Neural cell (in vitro differentiated cells): ENCODE results near the gene ACR. TPM values are rescaled to one million over a fixed set of nuclear protein-coding genes. Genes with fewer than 3 reads are reported as not detected.

Source experiments
- H2AFZ ChIP-seq: fragments of 200-600, 300-800 bp; sonication (generic), shearing (Covaris generic); 2 replicates; pipeline ENCODE4 v1.6.0; 2014; ENCODE audit warnings: low read depth, mild to moderate bottlenecking, antibody characterized with exemption, low read length, moderate library complexity
- H3F3A ChIP-seq: fragments of 200-600 bp; shearing (Covaris generic); 2 replicates; pipeline ENCODE4 v1.6.1; 2016; ENCODE audit warnings: mild to moderate bottlenecking, moderate library complexity, mixed read lengths, antibody characterized with exemption, low read length; ENCODE audit not compliant: insufficient read depth, poor library complexity, severe bottlenecking
- H3K27ac ChIP-seq: fragments of 200-600, 300-800 bp; sonication (generic), shearing (Covaris generic); 2 replicates; pipeline ENCODE4 v1.5.1; 2014; ENCODE audit warnings: mild to moderate bottlenecking, low read length, moderate library complexity
- H3K27me3 ChIP-seq: fragments of 300-800, 200-600 bp; sonication (generic), shearing (Covaris generic); 2 replicates; pipeline ENCODE4 v1.6.0; 2014; ENCODE audit warnings: mild to moderate bottlenecking, low read depth, low read length, moderate library complexity; ENCODE audit not compliant: insufficient read depth
- H3K36me3 ChIP-seq: fragments of 300-800, 200-600 bp; sonication (generic), shearing (Covaris generic); 2 replicates; pipeline ENCODE4 v1.5.1; 2014; ENCODE audit warnings: mild to moderate bottlenecking, antibody characterized with exemption, low read length, moderate library complexity; ENCODE audit not compliant: insufficient read depth
- H3K4me2 ChIP-seq: fragments of 300-800, 200-600 bp; sonication (generic), shearing (Covaris generic); 2 replicates; pipeline ENCODE4 v1.6.0; 2014; ENCODE audit warnings: mild to moderate bottlenecking, low read length
- H3K4me3 ChIP-seq: fragments of 300-800, 200-600 bp; sonication (generic), shearing (Covaris generic); 2 replicates; pipeline ENCODE4 v1.5.1; 2014; ENCODE audit warnings: mild to moderate bottlenecking, low read length, moderate library complexity
- H3K79me2 ChIP-seq: fragments of 200-600 bp; shearing (Covaris generic); replicated peaks from 2 replicates; pipeline ENCODE4 v1.6.0; 2014; ENCODE audit warnings: mild to moderate bottlenecking, low read length, moderate library complexity; ENCODE audit not compliant: insufficient read depth
- H3K9ac ChIP-seq: fragments of 300-800, 200-600 bp; sonication (generic), shearing (Covaris generic); 2 replicates; pipeline ENCODE4 v1.6.1; 2016; ENCODE audit warnings: mild to moderate bottlenecking, low read length, mixed read lengths
- H3K9me2 ChIP-seq: fragments of 200-600 bp; shearing (Covaris generic); 2 replicates; pipeline ENCODE4 v1.6.1; 2016; ENCODE audit warnings: mild to moderate bottlenecking, low read length, mixed read lengths; ENCODE audit not compliant: insufficient read depth
- H3K9me3 ChIP-seq: fragments of 200-600, 300-800 bp; sonication (generic), shearing (Covaris generic); 2 replicates; pipeline ENCODE4 v1.6.1; 2016; ENCODE audit warnings: mild to moderate bottlenecking, mixed run types, low read length, moderate library complexity, mixed read lengths
- H4K20me1 ChIP-seq: fragments of 200-600 bp; shearing (Covaris generic); 2 replicates; pipeline ENCODE4 v1.6.1; 2016; ENCODE audit warnings: mild to moderate bottlenecking, mixed run types; ENCODE audit not compliant: insufficient read depth
- CTCF ChIP-seq: fragments of 450-650 bp; IDR thresholded peaks from 2 replicates; pipeline ENCODE4 v1.5.1; 2014; ENCODE audit warnings: antibody characterized with exemption, mild to moderate bottlenecking, moderate library complexity; ENCODE audit not compliant: poor library complexity, severe bottlenecking
- EP300 ChIP-seq: fragments of 450-650 bp; conservative IDR thresholded peaks from 2 replicates; pipeline ENCODE4 v1.6.1; 2014; ENCODE audit warnings: antibody characterized with exemption, mild to moderate bottlenecking, moderate library complexity; ENCODE audit not compliant: poor library complexity, severe bottlenecking
- EZH2 ChIP-seq: fragments of 200-600, 300-800 bp; shearing (Covaris generic), sonication (generic); IDR thresholded peaks from 2 replicates; pipeline ENCODE4 v1.6.1; 2014; ENCODE audit warnings: antibody characterized with exemption, low read length, borderline replicate concordance, mild to moderate bottlenecking; ENCODE audit not compliant: insufficient read depth, poor library complexity, severe bottlenecking
- POLR2AphosphoS5 ChIP-seq: IDR thresholded peaks from 2 replicates; pipeline ENCODE4 v1.6.1; 2012
- RAD21 ChIP-seq: fragments of 450-650 bp; conservative IDR thresholded peaks from 2 replicates; pipeline ENCODE4 v1.6.1; 2014; ENCODE audit warnings: antibody characterized with exemption, mild to moderate bottlenecking, moderate library complexity
- REST ChIP-seq: IDR thresholded peaks from 2 replicates; pipeline ENCODE4 v1.6.1; 2012; ENCODE audit warnings: borderline replicate concordance
- SMC3 ChIP-seq: fragments of 450-650 bp; conservative IDR thresholded peaks from 2 replicates; pipeline ENCODE4 v1.6.1; 2014; ENCODE audit warnings: antibody characterized with exemption, mild to moderate bottlenecking, moderate library complexity; ENCODE audit not compliant: poor library complexity
- TAF1 ChIP-seq: IDR thresholded peaks from 2 replicates; pipeline ENCODE4 v1.6.1; 2012; ENCODE audit warnings: low read depth
- polyA plus RNA-seq: library from polyadenylated mRNA; depleted of rRNA; stranded (reverse); fragments of >200 nt; gene quantifications from 2 replicates; pipeline ENCODE4 v1.2.3, GENCODE V29; 2014

ACR gene
- polyA plus RNA-seq, 1 donor from 2014 or later: not detected

GRCh38 chr22:50703726-50704509 is 34.1 kb upstream of the ACR start:
- H3F3A ChIP-seq: no peaks in the 10 kb centered on the region
- H3K36me3 ChIP-seq: no peaks in the 10 kb centered on the region
- H4K20me1 ChIP-seq: no peaks in the 10 kb centered on the region
- no peak overlapping the region for H2AFZ ChIP-seq
- H3K4me3 ChIP-seq: no peak overlapping the region
- TF ChIP-seq EZH2 (no peak), REST (no peak), POLR2AphosphoS5 (no peak), CTCF (no peak), EP300 (no peak), SMC3 (no peak), RAD21 (no peak)
- no peaks in the 10 kb centered on the region for H3K27me3 ChIP-seq
- no peaks in the 10 kb centered on the region for H3K9me2 ChIP-seq
- H3K79me2 ChIP-seq: peaks cover 9% of the 10 kb centered on the region
- H3K27ac ChIP-seq: no peak overlapping the region
- H3K4me2 ChIP-seq: no peak overlapping the region
- no peak overlapping the region for H3K9ac ChIP-seq
- H3K9me3 ChIP-seq: no peaks in the 10 kb centered on the region

- peaks cover under 1% of the 10 kb centered on the region for H3K36me3 ChIP-seq
- H3K4me3 ChIP-seq: peak overlapping the region; percentile 75
- H3K79me2 ChIP-seq: peaks cover 9% of the 10 kb centered on the region
- H4K20me1 ChIP-seq: no peaks in the 10 kb centered on the region
- H3K4me2 ChIP-seq: no peak overlapping the region
- H3K9me3 ChIP-seq: no peaks in the 10 kb centered on the region
- H3F3A ChIP-seq: no peaks in the 10 kb centered on the region
- peak overlapping the region; percentile 78 for H3K27ac ChIP-seq
- H3K9me2 ChIP-seq: no peaks in the 10 kb centered on the region
- H3K9ac ChIP-seq: peak overlapping the region; percentile 80
- H3K27me3 ChIP-seq: no peaks in the 10 kb centered on the region
- TF ChIP-seq TAF1: no peak
- TF ChIP-seq SMC3: no peak
- no peak for TF ChIP-seq CTCF
- TF ChIP-seq RAD21: no peak
- TF ChIP-seq REST: no peak
- no peak for TF ChIP-seq POLR2AphosphoS5
- H2AFZ ChIP-seq: no peak overlapping the region
Observed at GRCh38 chr22:50704510-50705218, 33.3 kb upstream of the ACR start.
